Measurements from ENCODE around the gene PPP1R3G. TPM values are rescaled to one million over a fixed set of nuclear protein-coding genes. Genes with fewer than 3 reads are reported as not detected.

PPP1R3G gene
- total and polyA plus RNA-seq, 2 of the 13 experiments (the other 11 are each of a cell fraction or from before 2014, with no cell fraction given) = 1.2 to 1.3 TPM

- no peak for TF ChIP-seq ZNF589 (CRISPR knock-in tag; conservative IDR thresholded peaks at IDR 0.05)
- no peak for TF ChIP-seq ZBTB39 (CRISPR knock-in tag; IDR thresholded peaks at IDR 0.05)
- no peak for TF ChIP-seq ZFYVE20 (CRISPR knock-in tag; IDR thresholded peaks at IDR 0.05; ENCODE audit: borderline replicate concordance, low read depth)
- TF ChIP-seq NFKB2 (CRISPR knock-in tag; IDR thresholded peaks at IDR 0.05; ENCODE audit: borderline replicate concordance) = no peak
- no peak for TF ChIP-seq MAF1 (CRISPR knock-in tag; IDR thresholded peaks at IDR 0.05; ENCODE audit: borderline replicate concordance)
- TF ChIP-seq RFXAP (CRISPR knock-in tag; IDR thresholded peaks at IDR 0.05; ENCODE audit: borderline replicate concordance) = no peak
- no peak for TF ChIP-seq BHLHE40 (IDR thresholded peaks at IDR 0.05; ENCODE audit: low read length)
- TF ChIP-seq ONECUT2 (CRISPR knock-in tag; IDR thresholded peaks at IDR 0.05) = no peak
- peak; percentile 57 for TF ChIP-seq CEBPG (CRISPR knock-in tag; IDR thresholded peaks at IDR 0.05)
- no peak for TF ChIP-seq ELK4 (CRISPR knock-in tag; IDR thresholded peaks at IDR 0.05; ENCODE audit: borderline replicate concordance)
- no peak for TF ChIP-seq ZNF329 (CRISPR knock-in tag; IDR thresholded peaks at IDR 0.05; ENCODE audit: low read depth)
- no peak for TF ChIP-seq FUBP1 (CRISPR knock-in tag; IDR thresholded peaks at IDR 0.05; ENCODE audit: borderline replicate concordance)
- TF ChIP-seq DMTF1 (CRISPR knock-in tag; IDR thresholded peaks at IDR 0.05) = 0 out of 2 replicates have a peak, but pooled peaks have one; percentile 60
- TF ChIP-seq ZSCAN29 (CRISPR knock-in tag; conservative IDR thresholded peaks at IDR 0.05) = 0 out of 2 replicates have a peak, but pooled peaks have one; percentile 55
- TF ChIP-seq ZBTB33 (CRISPR knock-in tag; IDR thresholded peaks at IDR 0.05) = no peak
- no peak for TF ChIP-seq ZSCAN21 (CRISPR knock-in tag; IDR thresholded peaks at IDR 0.05; ENCODE audit: borderline replicate concordance)
- no peak for TF ChIP-seq ZNF841 (CRISPR knock-in tag; IDR thresholded peaks at IDR 0.05; ENCODE audit: borderline replicate concordance)
- TF ChIP-seq ZNF891 (CRISPR knock-in tag; IDR thresholded peaks at IDR 0.05) = no peak
- no peak for TF ChIP-seq CHD2 (IDR thresholded peaks at IDR 0.05; ENCODE audit: low read depth, low read length)
These were observed 34.2 kb downstream of the PPP1R3G start (continued) for GRCh38 chr6:5119090-5119951.
